Left ventricle myocardium superior (tissue), 1 donor: Measurements from ENCODE around the gene PRDM7. TPM values are rescaled to one million over a fixed set of nuclear protein-coding genes. Genes with fewer than 3 reads are reported as not detected.
"Not testable (repeated sequence)": the region's sequence is repeated elsewhere in the genome, so short reads cannot be mapped to it uniquely, and the experiment has no call there.

Experiments used
- ATAC-seq: fragments of 200-7000 bp; cut with Tn5 transposase; one replicate; pipeline ENCODE4 v1.9.1; 2020; ENCODE audit warnings: mild to moderate bottlenecking, moderate library complexity
- DNase-seq: peaks from one replicate; pipeline ENCODE4 v3.0.0-alpha.2; 2020
- intact Hi-C: fragments of 100-400 bp; cut with micrococcal nuclease; formaldehyde crosslinking; loops from one replicate; pipeline ENCODE4 v1.11.0; 2022
- total RNA-seq: library from RNA; stranded (reverse); fragmentation: NEBNext Ultra II Directional; extraction: Animal tissue kit (Norgen Biotek cat#: 25700); gene quantifications from one replicate; pipeline ENCODE4 v1.2.1, GENCODE V29; 2021
- donor health status: DM: no; HTN: yes; CAD: no; lungs with severe emphysema.

The PRDM7 gene
- total RNA-seq, 1 donor from 2014 or later, result not detected

GRCh38 chr16:90078579-90078895 lies 1.4 kb upstream of the PRDM7 start:
- ATAC-seq, result no peak
- no peak for DNase-seq
- intact Hi-C loops, result no loop called here

GRCh38 chr16:90077757-90078578 lies 837 bp upstream of the PRDM7 start:
- ATAC-seq (peak; percentile 32), DNase-seq (no peak)
- intact Hi-C loops, result no loop called here

- ATAC-seq (no peak), DNase-seq (no peak)
- intact Hi-C loops, result no loop called here
Measured at GRCh38 chr16:90072442-90073105, 4.6 kb downstream of the PRDM7 start.

GRCh38 chr16:90070440-90070839 lies 6.7 kb downstream of the PRDM7 start:
- intact Hi-C loops, result no loop called here
- ATAC-seq (no peak), DNase-seq (no peak)

- ATAC-seq (no peak), DNase-seq (no peak)
- intact Hi-C loops, result no loop called here
Measured at GRCh38 chr16:90061437-90061836, 15.7 kb downstream of the PRDM7 start.

GRCh38 chr16:90057738-90058173 lies 19.4 kb downstream of the PRDM7 start:
- intact Hi-C loops, result no loop called here
- DNase-seq (no peak), ATAC-seq (no peak)

GRCh38 chr16:90056521-90056920 lies 20.6 kb downstream of the PRDM7 start:
- ATAC-seq, intact Hi-C loops, DNase-seq: not testable (repeated sequence)

- no peak for DNase-seq
Measured at GRCh38 chr16:90055371-90055770, 21.8 kb downstream of the PRDM7 start.

GRCh38 chr16:90054554-90054953 lies 22.6 kb downstream of the PRDM7 start:
- DNase-seq (no peak), ATAC-seq (no peak)
- intact Hi-C loops, result no loop called here

More at GRCh38 chr16:90055371-90055770, 21.8 kb downstream of the PRDM7 start:
- intact Hi-C loops, result no loop called here
- ATAC-seq, result no peak

GRCh38 chr16:90053902-90054500 lies 23.1 kb downstream of the PRDM7 start:
- intact Hi-C loops, result no loop called here
- DNase-seq, result no peak
- no peak for ATAC-seq

- intact Hi-C loops, result no loop called here
- ATAC-seq (no peak), DNase-seq (no peak)
Measured at GRCh38 chr16:90050969-90051368, 26.2 kb downstream of the PRDM7 start.

GRCh38 chr16:90048737-90049330 lies 28.3 kb downstream of the PRDM7 start:
- intact Hi-C loops, result no loop called here
- ATAC-seq (no peak), DNase-seq (no peak)

- intact Hi-C loops, result no loop called here
- ATAC-seq (no peak), DNase-seq (no peak)
Measured at GRCh38 chr16:90048347-90048722, 28.8 kb downstream of the PRDM7 start.

- no peak for DNase-seq
- intact Hi-C loops, result no loop called here
- ATAC-seq, result peak; percentile 10
Measured at GRCh38 chr16:90047714-90048346, 29.3 kb downstream of the PRDM7 start.

- intact Hi-C loops, result no loop called here
- peak; percentile 76 for ATAC-seq
- DNase-seq, result peak; percentile 79
Measured at GRCh38 chr16:90046971-90047713, 30.0 kb downstream of the PRDM7 start.

- ATAC-seq (no peak), DNase-seq (no peak)
- intact Hi-C loops, result no loop called here
Measured at GRCh38 chr16:90046122-90046970, 30.8 kb downstream of the PRDM7 start.

- ATAC-seq, result no peak
- intact Hi-C loops, result no loop called here
- DNase-seq, result no peak
Measured at GRCh38 chr16:90044111-90044551, 33.0 kb downstream of the PRDM7 start.

GRCh38 chr16:90043526-90043925 lies 33.6 kb downstream of the PRDM7 start:
- intact Hi-C loops, result no loop called here

More at GRCh38 chr16:90043526-90043925, 33.6 kb downstream of the PRDM7 start:
- DNase-seq (no peak), ATAC-seq (no peak)
